Heart left ventricle (tissue), 16 donors: Measurements from ENCODE around the gene KIFAP3. TPM values are rescaled to one million over a fixed set of nuclear protein-coding genes. Genes with fewer than 3 reads are reported as not detected.

Experiments
- ATAC-seq, 4 donors: fragments of 200-7000 bp; cut with Tn5 transposase; one replicate each; pipeline ENCODE4 v1.9.1; 2020 to 2022; ENCODE audit warnings: moderate library complexity in 4 of 4, mild to moderate bottlenecking in 3 of 4, moderate number of reproducible peaks in 1 of 4
- DNase-seq, 5 donors: peaks; one replicate each; pipeline ENCODE4 v3.0.0-alpha.2; 2020
- H3K27ac ChIP-seq, 12 donors: fragments of 200-600 bp; sonication (generic) in 4 of 12; one replicate each; pipeline versions ENCODE4 v1.5.0 to v1.8.0; 2016 to 2022; ENCODE audit warnings: mild to moderate bottlenecking in 2 of 12
- H3K27me3 ChIP-seq, 9 donors: fragments of 200-600 bp; sonication (generic) in 2 of 9; one replicate each; pipeline versions ENCODE4 v1.5.1 to v1.8.0; 2016 to 2022; ENCODE audit warnings: mild to moderate bottlenecking in 3 of 9
- H3K36me3 ChIP-seq, 9 donors: fragments of 200-600 bp; sonication (generic) in 2 of 9; one replicate each; pipeline versions ENCODE4 v1.5.0 to v1.8.0; 2018 to 2022; ENCODE audit warnings: mild to moderate bottlenecking in 2 of 9
- H3K4me1 ChIP-seq, 12 donors: fragments of 200-600 bp; sonication (generic) in 4 of 12; one replicate each; pipeline versions ENCODE4 v1.5.0 to v1.8.0; 2016 to 2022; ENCODE audit warnings: mild to moderate bottlenecking in 3 of 12
- H3K4me3 ChIP-seq, 12 donors: fragments of 200-600 bp; sonication (generic) in 4 of 12; one replicate each; pipeline versions ENCODE4 v1.5.0 to v1.8.0; 2017 to 2022; ENCODE audit warnings: mild to moderate bottlenecking in 9 of 12, moderate library complexity in 4 of 12
- H3K9me3 ChIP-seq, 12 donors: fragments of 200-600 bp; sonication (generic) in 4 of 12; one replicate each; pipeline versions ENCODE4 v1.5.0 to v1.8.0; 2016 to 2022; ENCODE audit warnings: mild to moderate bottlenecking in 1 of 12
- POLR2A ChIP-seq, 2 donors: fragments of 450-650 bp; IDR thresholded peaks; one replicate each; pipeline ENCODE4 v1.6.1; 2017; ENCODE audit warnings: antibody characterized with exemption in 2 of 2, mild to moderate bottlenecking in 2 of 2, moderate library complexity in 2 of 2
- WGBS, 4 donors: extraction: QIAGEN DNeasy Blood & Tissue Kit in 2 of 4; methylation state at CpG; one replicate each; pipeline versions ENCODE4 v1.1.5 to v1.1.7; 2013 to 2018; 5-methylcytosine and 5-hydroxymethylcytosine counted together
- intact Hi-C, 10 donors: fragments of 100-400 bp; cut with DNase I; formaldehyde crosslinking; loops; one replicate each; pipeline versions ENCODE4 v1.11.1 to v1.14.2; 2022
- polyA plus RNA-seq, 2 donors: library from polyadenylated mRNA; stranded (reverse); fragments of 200-250 nt; gene quantifications; one replicate each; pipeline ENCODE4 v1.2.3, GENCODE V29; 2013
- total RNA-seq, 9 donors: library from RNA; depleted of rRNA in 2 of 9; stranded (reverse); fragments of >200 nt in 2 of 9; fragmentation: NEBNext Ultra II Directional in 3 of 9; extraction: Animal tissue kit (Norgen Biotek cat#: 25700) in 3 of 9; gene quantifications; one replicate each; pipeline versions ENCODE4 v1.1.0 to v1.2.4, GENCODE V29; 2016 to 2023
- TF ChIP-seq, protein P1 (sequence below), 12 donors: fragments of 200-600 bp; sonication (generic) in 4 of 12; IDR thresholded peaks; one replicate each; pipeline versions ENCODE4 v1.5.0 to v1.8.0; 2018 to 2022; ENCODE audit warnings: antibody characterized with exemption in 12 of 12, mild to moderate bottlenecking in 5 of 12
- donor health status: ischemic (EF 13 %, LVEDD 7.1; RV severe dilation, severe dysfunction).
- donor health status: healthy with polysubstance abuse.
- donor health status: DM: no; HTN: yes; CAD: no.
- donor health status: DM: no; HTN: no; CAD: no.
- donor health status: ischemic (EF 25% LVEDD 6.9; RV normal size, moderate dysfunction).
- donor health status: ischemic (EF 25% LVEDD 5.7; RV mildly dilated, moderate dysfunction).
- donor health status: healthy.
- donor health status: DM: yes; HTN: yes; CAD: no.
- donor health status: ischemic (EF 35%, LVEDD 5.7; RV mildly dilated, moderate dysfunction).
- donor health status: nonischemic (EF 11% LVEDD 7.7; RV severe dilation, severe dysfunction).
- donor health status: DM: yes; HTN: yes; CAD: no.
- donor health status: PGD.
- donor health status: ischemic (EF 29% LVEDD 5.4; RV normal size, mild dysfunction).
- donor health status: nonischemic (EF 23%, LVEDD 6.1; RV moderate dilation, normal function).

Gene KIFAP3
- total and polyA plus RNA-seq, 11 donors: 14.0 to 75.0 (median 53.5) TPM

DNA sequence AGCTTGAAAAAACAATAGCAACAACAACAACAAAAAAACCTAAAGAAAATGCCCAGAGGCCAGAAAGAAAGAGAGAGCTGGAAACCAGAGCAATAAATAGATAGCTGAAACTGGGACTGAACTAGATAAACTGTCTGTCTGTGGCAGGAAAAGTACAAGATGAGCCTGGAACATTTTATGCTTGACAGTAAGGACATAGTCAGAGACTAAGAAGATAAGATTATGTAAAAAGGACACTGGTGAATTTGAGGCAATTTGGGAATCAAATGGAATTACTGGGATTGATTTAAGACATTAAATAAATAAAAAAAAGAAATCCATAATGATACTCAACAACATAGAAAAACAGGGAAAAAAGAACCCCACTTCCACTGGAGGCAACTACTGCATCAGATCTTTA lies 1.7 kb upstream of the KIFAP3 start:
- Histone ChIP-seq H3K9me3 (peaks cover 0 to 35% (median 4%) of the 10 kb centered on the region in 12 donors), H3K27me3 (no peaks in the 10 kb centered on the region), H3K27ac (no peak overlapping the region), H3K4me3 (no peak overlapping the region), H3K36me3 (peaks cover 0 to 5% (median 0%) of the 10 kb centered on the region in 9 donors), H3K4me1 (peaks cover 0 to 32% (median 17%) of the 10 kb centered on the region in 12 donors)
- no peak for DNase-seq
- intact Hi-C loops: loop anchor here in 4 of 10 donors (10.0 kb wide), 4 partner anchors 69 to 589 kb away; partner anchors contain the start of genes SCYL3 (in 2 of the 4), GORAB (in 1 of the 4), NTMT2 (in 1 of the 4) and PRRX1 (in 1 of the 4)
- TF ChIP-seq, protein P1, sequence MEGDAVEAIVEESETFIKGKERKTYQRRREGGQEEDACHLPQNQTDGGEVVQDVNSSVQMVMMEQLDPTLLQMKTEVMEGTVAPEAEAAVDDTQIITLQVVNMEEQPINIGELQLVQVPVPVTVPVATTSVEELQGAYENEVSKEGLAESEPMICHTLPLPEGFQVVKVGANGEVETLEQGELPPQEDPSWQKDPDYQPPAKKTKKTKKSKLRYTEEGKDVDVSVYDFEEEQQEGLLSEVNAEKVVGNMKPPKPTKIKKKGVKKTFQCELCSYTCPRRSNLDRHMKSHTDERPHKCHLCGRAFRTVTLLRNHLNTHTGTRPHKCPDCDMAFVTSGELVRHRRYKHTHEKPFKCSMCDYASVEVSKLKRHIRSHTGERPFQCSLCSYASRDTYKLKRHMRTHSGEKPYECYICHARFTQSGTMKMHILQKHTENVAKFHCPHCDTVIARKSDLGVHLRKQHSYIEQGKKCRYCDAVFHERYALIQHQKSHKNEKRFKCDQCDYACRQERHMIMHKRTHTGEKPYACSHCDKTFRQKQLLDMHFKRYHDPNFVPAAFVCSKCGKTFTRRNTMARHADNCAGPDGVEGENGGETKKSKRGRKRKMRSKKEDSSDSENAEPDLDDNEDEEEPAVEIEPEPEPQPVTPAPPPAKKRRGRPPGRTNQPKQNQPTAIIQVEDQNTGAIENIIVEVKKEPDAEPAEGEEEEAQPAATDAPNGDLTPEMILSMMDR (IDR thresholded peaks at IDR 0.05): no peak
- TF ChIP-seq POLR2A (IDR thresholded peaks at IDR 0.05): no peak
- no peak for ATAC-seq

DNA sequence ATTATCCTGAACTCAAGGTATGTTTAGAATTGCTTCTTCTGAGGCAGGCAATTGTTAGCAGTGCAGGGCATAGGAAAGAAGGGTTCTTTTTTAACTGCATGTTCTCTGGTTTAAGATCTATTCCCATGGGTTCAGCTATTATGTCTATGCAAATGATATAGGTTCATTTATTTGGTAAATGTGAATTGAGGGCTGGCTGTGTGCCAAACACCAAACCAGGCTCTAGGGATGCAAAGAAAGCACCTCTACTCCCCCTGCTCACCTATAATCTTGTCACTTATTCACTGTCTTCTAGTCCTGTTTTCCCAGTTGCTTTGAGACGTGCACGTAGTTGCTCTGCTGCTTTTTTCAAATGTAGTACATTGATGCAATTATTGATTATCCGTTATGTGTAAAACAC lies 691 bp upstream of the KIFAP3 start:
- intact Hi-C loops: loop anchor here in 4 of 10 donors (10.0 kb wide), 4 partner anchors 70 to 590 kb away; partner anchors contain the start of genes SCYL3 (in 2 of the 4), GORAB (in 1 of the 4), NTMT2 (in 1 of the 4) and PRRX1 (in 1 of the 4)
- Histone ChIP-seq H3K27ac (peak overlapping the region; percentile 58 to 92 (median 86)), H3K36me3 (peaks cover 0 to 9% (median 0%) of the 10 kb centered on the region in 9 donors), H3K9me3 (peaks cover 0 to 45% (median 7%) of the 10 kb centered on the region in 12 donors), H3K27me3 (no peaks in the 10 kb centered on the region), H3K4me1 (peaks cover 0 to 32% (median 17%) of the 10 kb centered on the region in 12 donors), H3K4me3 (peak overlapping the region; percentile 15 to 83 (median 70))
- 75 to 85% (median 82%) methylated on average over 3 of the region's 3 CpGs for WGBS, 4 donors
- DNase-seq (peak in 1 of 5 donors; percentile 35), ATAC-seq (no peak)
- no peak for TF ChIP-seq POLR2A (IDR thresholded peaks at IDR 0.05)
- TF ChIP-seq, protein P1 (IDR thresholded peaks at IDR 0.05): no peak

DNA sequence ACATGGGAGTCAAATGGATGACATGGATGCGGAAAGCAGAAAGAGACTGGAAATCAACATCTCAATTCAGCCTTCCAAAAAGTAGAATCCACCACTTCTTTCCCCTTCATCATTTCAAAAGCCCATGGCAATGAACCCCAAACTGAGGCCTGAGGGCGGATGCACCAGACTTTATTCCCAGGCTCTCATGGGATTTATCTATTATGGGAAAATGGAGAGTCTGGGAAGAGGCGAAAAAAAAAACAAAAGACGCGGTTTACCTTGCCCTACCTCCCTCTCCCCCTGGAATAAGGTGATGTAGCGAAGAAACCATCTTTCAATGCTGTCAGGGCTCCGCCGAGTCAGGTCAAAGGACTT lies 624 bp downstream of the KIFAP3 start:
- intact Hi-C loops: loop anchor here in 4 of 10 donors (5.0 to 10.0 kb wide), 7 partner anchors 71 to 591 kb away; partner anchors contain the start of genes SCYL3 (in 3 of the 4), GORAB (in 2 of the 4), PRRX1 (in 2 of the 4) and NTMT2 (in 1 of the 4)
- 11 to 20% (median 18%) methylated on average over 8 of the region's 8 CpGs for WGBS, 4 donors
- ATAC-seq: no peak
- DNase-seq: no peak
- TF ChIP-seq, protein P1 (IDR thresholded peaks at IDR 0.05): no peak
- no peak for TF ChIP-seq POLR2A (IDR thresholded peaks at IDR 0.05)
- peaks cover 0 to 42% (median 6%) of the 10 kb centered on the region in 12 donors for H3K9me3 ChIP-seq
- H3K27ac ChIP-seq: peak overlapping the region; percentile 48 to 92 (median 86)
- peaks cover 0 to 9% (median 0%) of the 10 kb centered on the region in 9 donors for H3K36me3 ChIP-seq
- peaks cover 0 to 38% (median 17%) of the 10 kb centered on the region in 12 donors for H3K4me1 ChIP-seq
- no peaks in the 10 kb centered on the region for H3K27me3 ChIP-seq
- H3K4me3 ChIP-seq: peak overlapping the region; percentile 35 to 83 (median 70)

DNA sequence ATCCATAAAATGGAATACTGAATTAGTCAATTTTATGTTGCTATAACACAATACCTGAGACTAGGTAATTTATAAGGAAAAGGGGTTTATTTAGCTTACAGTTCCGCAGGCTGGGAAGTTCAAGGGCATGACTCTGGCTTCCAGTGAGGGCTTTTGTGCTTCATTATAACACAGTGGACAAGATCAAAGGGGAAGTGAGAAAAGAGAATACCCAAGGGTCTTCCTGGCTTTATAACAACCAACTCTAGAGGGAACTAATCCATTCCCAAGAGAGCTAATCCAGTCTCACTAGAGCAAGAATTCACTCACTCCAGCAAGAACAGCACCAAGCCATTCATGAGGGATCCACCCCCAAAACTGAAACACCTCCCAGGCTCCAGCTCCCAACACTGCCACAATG lies 3.1 kb downstream of the KIFAP3 start:
- ATAC-seq (no peak), DNase-seq (no peak)
- Histone ChIP-seq H3K27me3 (no peaks in the 10 kb centered on the region), H3K27ac (no peak overlapping the region), H3K4me3 (no peak overlapping the region), H3K9me3 (peaks cover 0 to 26% (median 0%) of the 10 kb centered on the region in 12 donors), H3K4me1 (peaks cover 0 to 58% (median 35%) of the 10 kb centered on the region in 12 donors), H3K36me3 (peaks cover 0 to 9% (median 0%) of the 10 kb centered on the region in 9 donors)
- TF ChIP-seq POLR2A (IDR thresholded peaks at IDR 0.05): no peak
- TF ChIP-seq, protein P1 (IDR thresholded peaks at IDR 0.05): no peak
- intact Hi-C loops: loop anchor here in 4 of 10 donors (5.0 to 10.0 kb wide), 7 partner anchors 73 to 593 kb away; partner anchors contain the start of genes SCYL3 (in 3 of the 4), GORAB (in 2 of the 4), PRRX1 (in 2 of the 4) and NTMT2 (in 1 of the 4)
- 98 to 100% (median 99%) methylated on average over 1 of the region's 1 CpG for WGBS, 4 donors
